MM.1S (cell line): Measurements from ENCODE around the gene GSTCD.
"Not testable (repeated sequence)": the region's sequence is repeated elsewhere in the genome, so short reads cannot be mapped to it uniquely, and the experiment has no call there.

ENCODE experiments used
- DNase-seq: peaks from one replicate; pipeline ENCODE4 v3.0.0-alpha.2; 2015
- H2AFZ ChIP-seq: fragments of 300-600 bp; sonication (generic); 2 replicates; pipeline ENCODE4 v1.6.0; 2016; ENCODE audit warnings: antibody characterized with exemption, low read length
- H3F3A ChIP-seq: fragments of 300-600 bp; sonication (generic); 2 replicates; pipeline ENCODE4 v1.6.1; 2016; ENCODE audit warnings: mild to moderate bottlenecking, antibody characterized with exemption, low read length, moderate library complexity, mixed read lengths; ENCODE audit not compliant: insufficient read depth
- H3K27ac ChIP-seq: fragments of 300-600 bp; sonication (generic); 2 replicates; pipeline ENCODE4 v1.5.1; 2016; ENCODE audit warnings: mild to moderate bottlenecking, low read length
- H3K27me3 ChIP-seq: fragments of 300-600 bp; sonication (generic); replicated peaks from 2 replicates; pipeline ENCODE4 v1.6.0; 2016; ENCODE audit warnings: low read length; ENCODE audit not compliant: insufficient read depth
- H3K36me3 ChIP-seq: fragments of 300-600 bp; sonication (generic); replicated peaks from 2 replicates; pipeline ENCODE4 v1.6.1; 2016; ENCODE audit warnings: mild to moderate bottlenecking, low read length, mixed read lengths; ENCODE audit not compliant: insufficient read depth
- H3K4me1 ChIP-seq: fragments of 300-600 bp; sonication (generic); 2 replicates; pipeline ENCODE4 v1.6.1; 2016; ENCODE audit warnings: low read length, mixed read lengths
- H3K4me2 ChIP-seq: fragments of 300-600 bp; sonication (generic); 2 replicates; pipeline ENCODE4 v1.6.0; 2016; ENCODE audit warnings: low read depth, low read length
- H3K4me3 ChIP-seq: fragments of 300-600 bp; sonication (generic); 2 replicates; pipeline ENCODE4 v1.5.1; 2016; ENCODE audit warnings: low read length, mixed read lengths
- H3K79me2 ChIP-seq: fragments of 300-600 bp; sonication (generic); 2 replicates; pipeline ENCODE4 v1.6.1; 2016; ENCODE audit warnings: mixed run types, low read length, mixed read lengths
- H3K9ac ChIP-seq: fragments of 300-600 bp; sonication (generic); 2 replicates; pipeline ENCODE4 v1.6.1; 2016; ENCODE audit warnings: low read length, mixed read lengths
- H3K9me2 ChIP-seq: fragments of 300-600 bp; sonication (generic); replicated peaks from 2 replicates; pipeline ENCODE4 v1.6.1; 2016; ENCODE audit warnings: mild to moderate bottlenecking, low read length, mixed read lengths; ENCODE audit not compliant: insufficient read depth
- H3K9me3 ChIP-seq: fragments of 300-600 bp; sonication (generic); replicated peaks from 2 replicates; pipeline ENCODE4 v1.6.1; 2016; ENCODE audit warnings: mild to moderate bottlenecking, low read length, mixed read lengths; ENCODE audit not compliant: insufficient read depth
- H4K20me1 ChIP-seq: fragments of 300-600 bp; sonication (generic); 2 replicates; pipeline ENCODE4 v1.6.1; 2016; ENCODE audit warnings: mild to moderate bottlenecking, low read length, moderate library complexity, mixed read lengths; ENCODE audit not compliant: insufficient read depth
- CTCF ChIP-seq: fragments of 300-600 bp; sonication (generic); IDR thresholded peaks from 2 replicates; pipeline ENCODE4 v1.5.1; 2016; ENCODE audit warnings: antibody characterized with exemption, low read length, mixed read lengths
- EZH2 ChIP-seq: fragments of 300-600 bp; sonication (generic); optimal IDR thresholded peaks from 2 replicates; pipeline ENCODE3; 2017; ENCODE audit warnings: low read depth, mild to moderate bottlenecking, antibody characterized with exemption, low read length, mixed read lengths
- EZH2phosphoT487 ChIP-seq: fragments of 300-600 bp; sonication (generic); IDR thresholded peaks from 2 replicates; pipeline ENCODE4 v1.6.1; 2018; ENCODE audit warnings: antibody characterized with exemption, low read length

The GSTCD gene

GRCh38 chr4:105845559-105845958, 137.0 kb downstream of the GSTCD start:
- no peaks in the 10 kb centered on the region for H3K36me3 ChIP-seq

GRCh38 chr4:105848359-105848758, 139.8 kb downstream of the GSTCD start:
- not testable (repeated sequence) for DNase-seq, H3K27me3 ChIP-seq, H3K4me2 ChIP-seq, H3K27ac ChIP-seq, H4K20me1 ChIP-seq, H3F3A ChIP-seq, H3K4me1 ChIP-seq, H3K36me3 ChIP-seq, H3K9ac ChIP-seq, H3K9me2 ChIP-seq, H3K9me3 ChIP-seq, H3K79me2 ChIP-seq, H2AFZ ChIP-seq, H3K4me3 ChIP-seq

More at GRCh38 chr4:105845559-105845958, 137.0 kb downstream of the GSTCD start:
- H3K79me2 ChIP-seq, result no peaks in the 10 kb centered on the region
- no peaks in the 10 kb centered on the region for H3K9me3 ChIP-seq
- no peaks in the 10 kb centered on the region for H3F3A ChIP-seq
- H3K4me3 ChIP-seq, result no peak overlapping the region
- no peaks in the 10 kb centered on the region for H4K20me1 ChIP-seq
- DNase-seq, result no peak
- no peaks in the 10 kb centered on the region for H3K27me3 ChIP-seq
- H3K4me1 ChIP-seq, result no peaks in the 10 kb centered on the region
- no peak overlapping the region for H3K27ac ChIP-seq
- no peak overlapping the region for H2AFZ ChIP-seq
- TF ChIP-seq CTCF (no peak), EZH2phosphoT487 (no peak), EZH2 (no peak)
- no peak overlapping the region for H3K9ac ChIP-seq
- H3K9me2 ChIP-seq, result no peaks in the 10 kb centered on the region
- H3K4me2 ChIP-seq, result no peak overlapping the region

- Histone ChIP-seq H3K9ac (no peak overlapping the region), H3K4me1 (no peaks in the 10 kb centered on the region), H3K4me3 (no peak overlapping the region), H3K36me3 (no peaks in the 10 kb centered on the region), H3K4me2 (no peak overlapping the region), H3K79me2 (no peaks in the 10 kb centered on the region), H3F3A (no peaks in the 10 kb centered on the region), H3K9me2 (no peaks in the 10 kb centered on the region), H2AFZ (no peak overlapping the region), H4K20me1 (no peaks in the 10 kb centered on the region), H3K27me3 (no peaks in the 10 kb centered on the region), H3K9me3 (no peaks in the 10 kb centered on the region), H3K27ac (no peak overlapping the region)
- no peak for TF ChIP-seq CTCF
- TF ChIP-seq EZH2phosphoT487, result no peak
- TF ChIP-seq EZH2, result no peak
- no peak for DNase-seq
Observed at GRCh38 chr4:105851196-105851595, 142.6 kb downstream of the GSTCD start.

- H3K9me3 ChIP-seq, H3F3A ChIP-seq, H3K27me3 ChIP-seq, DNase-seq, H4K20me1 ChIP-seq, H3K4me1 ChIP-seq, H3K9me2 ChIP-seq, H3K36me3 ChIP-seq, H3K27ac ChIP-seq, H2AFZ ChIP-seq, H3K79me2 ChIP-seq, H3K4me2 ChIP-seq, H3K4me3 ChIP-seq, H3K9ac ChIP-seq: not testable (repeated sequence)
Observed at GRCh38 chr4:105852230-105852629, 143.6 kb downstream of the GSTCD start.
